GM20000 (cell line): ENCODE data around the gene OGDHL.
"Not testable (repeated sequence)": the region's sequence is repeated elsewhere in the genome, so short reads cannot be mapped to it uniquely, and the experiment has no call there.

ENCODE experiments used
- DNase-seq: peaks from one replicate; pipeline ENCODE4 v3.0.0; 2012; ENCODE audit warnings: low spot score
- CTCF ChIP-seq: IDR thresholded peaks from 2 replicates; pipeline ENCODE4 v1.5.1; 2012; ENCODE audit warnings: mild to moderate bottlenecking, control low read depth; ENCODE audit errors: extremely low read depth, missing control alignments

The OGDHL gene

GRCh38 chr10:49778197-49778596, 16.1 kb upstream of the OGDHL start:
- no peak for TF ChIP-seq CTCF
- DNase-seq: no peak

DNA sequence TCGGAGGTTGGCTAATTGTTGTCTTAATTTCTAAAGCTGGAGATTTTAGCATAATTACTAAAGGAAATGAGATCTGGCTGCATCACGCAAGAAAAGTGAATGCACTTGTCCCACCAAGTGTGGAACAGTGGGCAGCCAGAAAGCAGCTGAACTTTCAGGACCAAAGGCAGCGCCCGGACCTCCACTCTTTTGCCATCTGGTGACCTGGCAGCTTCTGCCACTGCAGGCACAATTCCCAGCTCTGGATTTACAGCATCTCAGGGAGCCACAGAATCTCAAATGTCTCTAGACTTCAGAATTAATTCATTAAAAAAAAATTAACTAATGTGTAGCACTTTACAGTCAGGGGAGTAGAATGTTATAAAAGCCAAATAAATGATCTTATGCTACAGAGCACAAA, 14.7 kb upstream of the OGDHL start:
- TF ChIP-seq CTCF: no peak
- DNase-seq: no peak

DNA sequence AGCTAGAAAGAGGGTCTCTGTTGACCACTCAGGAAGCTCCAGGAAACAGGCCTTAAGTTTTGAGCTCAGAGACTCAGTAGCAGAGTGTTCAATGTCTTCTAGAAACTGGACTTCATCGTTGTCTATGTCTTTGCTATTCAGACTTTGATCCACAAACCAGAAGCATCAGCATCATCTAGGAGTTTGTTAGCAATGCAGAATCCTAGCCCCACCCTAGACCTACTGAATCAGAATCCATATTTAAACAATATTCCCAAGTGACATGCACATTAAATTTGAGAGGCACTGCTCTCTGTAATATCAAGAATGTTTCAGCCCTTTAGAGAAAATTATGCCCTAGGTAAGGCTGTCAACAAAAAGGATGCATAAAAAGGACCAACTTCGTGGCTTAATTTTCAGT, 12.9 kb upstream of the OGDHL start:
- no peak for TF ChIP-seq CTCF
- no peak for DNase-seq

DNA sequence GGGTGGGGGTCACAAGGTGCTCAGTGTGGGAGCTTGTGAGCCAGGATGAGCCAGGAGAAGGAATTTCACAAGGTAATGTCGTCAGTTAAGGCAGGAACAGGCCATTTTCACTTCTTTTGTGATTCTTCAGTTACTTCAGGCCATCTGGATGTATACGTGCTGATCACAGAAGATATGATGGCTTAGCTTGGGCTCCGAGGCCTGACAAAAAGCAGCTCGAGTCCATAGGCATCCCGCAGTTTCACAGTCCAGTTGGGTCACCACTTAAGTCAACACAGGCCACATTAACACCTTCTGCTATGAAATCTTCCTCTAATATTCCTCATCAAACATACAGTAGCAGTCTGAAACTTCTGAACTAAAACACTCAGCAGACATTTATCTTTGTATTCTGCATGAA, 10.8 kb upstream of the OGDHL start:
- DNase-seq: not testable (repeated sequence)

- DNase-seq: not testable (repeated sequence)
These were observed 8.9 kb upstream of the OGDHL start for GRCh38 chr10:49771046-49771445.

DNA sequence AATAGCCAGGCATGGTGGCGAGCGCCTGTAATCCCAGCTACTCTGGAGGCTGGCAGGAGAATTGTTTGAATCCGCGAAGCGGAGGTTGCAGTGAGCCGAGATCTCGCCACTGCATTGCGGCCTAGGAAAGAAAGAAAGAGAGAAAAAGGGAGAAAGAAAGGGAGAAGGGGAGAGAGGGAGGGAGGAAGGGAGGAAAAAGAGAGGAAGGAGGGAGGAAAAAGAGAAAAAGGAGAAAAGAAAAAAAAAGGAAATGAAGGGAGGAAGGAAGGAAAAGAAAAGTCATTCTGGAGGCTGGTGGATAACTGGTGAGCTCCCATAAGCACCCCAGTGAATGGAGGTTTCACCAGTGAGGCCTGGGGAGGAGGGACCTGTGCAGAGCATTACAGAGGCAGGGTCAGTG, 7.6 kb upstream of the OGDHL start:
- TF ChIP-seq CTCF: no peak
- DNase-seq: no peak

GRCh38 chr10:49768731-49769130, 6.6 kb upstream of the OGDHL start:
- DNase-seq: no peak
- TF ChIP-seq CTCF: no peak

GRCh38 chr10:49768329-49768728, 6.2 kb upstream of the OGDHL start:
- TF ChIP-seq CTCF: no peak
- DNase-seq: no peak

GRCh38 chr10:49767752-49768151, 5.6 kb upstream of the OGDHL start:
- DNase-seq: no peak
- TF ChIP-seq CTCF: no peak
